Subcutaneous abdominal adipose tissue (tissue), 5 donors: Measurements from ENCODE around the gene KCNN4.

Source experiments
- H3K27ac ChIP-seq: one replicate; pipeline ENCODE4 v1.7.0; 2013; ENCODE audit warnings: low read depth, mild to moderate bottlenecking, inconsistent platforms, low read length, moderate library complexity
- H3K27me3 ChIP-seq, 5 donors: one replicate each; pipeline ENCODE4 v1.7.0; 2013; ENCODE audit warnings: low read length in 5 of 5, inconsistent platforms in 1 of 5; ENCODE audit not compliant: control insufficient read depth in 5 of 5, insufficient read depth in 4 of 5
- H3K36me3 ChIP-seq, 5 donors: one replicate each; pipeline ENCODE4 v1.7.0; 2013; ENCODE audit warnings: low read length in 5 of 5; ENCODE audit not compliant: control insufficient read depth in 5 of 5, insufficient read depth in 5 of 5
- H3K4me1 ChIP-seq, 5 donors: one replicate each; pipeline ENCODE4 v1.7.0; 2013; ENCODE audit warnings: low read length in 5 of 5, mild to moderate bottlenecking in 3 of 5, moderate library complexity in 1 of 5; ENCODE audit not compliant: control insufficient read depth in 5 of 5, insufficient read depth in 5 of 5
- H3K4me3 ChIP-seq, 5 donors: one replicate each; pipeline ENCODE4 v1.7.0; 2013; ENCODE audit warnings: low read length in 5 of 5, low read depth in 1 of 5
- H3K9ac ChIP-seq, 5 donors: one replicate each; pipeline ENCODE4 v1.7.0; 2013; ENCODE audit warnings: low read length in 5 of 5, mild to moderate bottlenecking in 4 of 5, moderate library complexity in 3 of 5
- H3K9me3 ChIP-seq, 5 donors: one replicate each; pipeline ENCODE4 v1.7.0; 2013; ENCODE audit warnings: low read length in 5 of 5; ENCODE audit not compliant: control insufficient read depth in 5 of 5
- donor health status: healthy.
- donor health status: healthy.
- donor health status: healthy.
- donor health status: healthy.
- donor health status: healthy.

Gene KCNN4

GRCh38 chr19:43743059-43743458 lies 37.7 kb downstream of the KCNN4 start:
- no peaks in the 10 kb centered on the region for H3K27me3 ChIP-seq
- H3K4me1 ChIP-seq: peaks cover 3 to 20% (median 7%) of the 10 kb centered on the region in 5 donors
- peaks cover 7 to 87% (median 72%) of the 10 kb centered on the region in 5 donors for H3K36me3 ChIP-seq
- H3K4me3 ChIP-seq: no peak overlapping the region
- no peaks in the 10 kb centered on the region for H3K9me3 ChIP-seq
- H3K27ac ChIP-seq: no peak overlapping the region
- peak overlapping the region in 1 of 5 donors; percentile 14 for H3K9ac ChIP-seq

- Histone ChIP-seq H3K4me1 (peaks cover 3 to 20% (median 7%) of the 10 kb centered on the region in 5 donors), H3K27me3 (no peaks in the 10 kb centered on the region), H3K27ac (no peak overlapping the region), H3K4me3 (no peak overlapping the region), H3K36me3 (peaks cover 6 to 86% (median 71%) of the 10 kb centered on the region in 5 donors), H3K9me3 (no peaks in the 10 kb centered on the region), H3K9ac (no peak overlapping the region)
These were observed 39.5 kb downstream of the KCNN4 start for GRCh38 chr19:43741075-43741825.

DNA sequence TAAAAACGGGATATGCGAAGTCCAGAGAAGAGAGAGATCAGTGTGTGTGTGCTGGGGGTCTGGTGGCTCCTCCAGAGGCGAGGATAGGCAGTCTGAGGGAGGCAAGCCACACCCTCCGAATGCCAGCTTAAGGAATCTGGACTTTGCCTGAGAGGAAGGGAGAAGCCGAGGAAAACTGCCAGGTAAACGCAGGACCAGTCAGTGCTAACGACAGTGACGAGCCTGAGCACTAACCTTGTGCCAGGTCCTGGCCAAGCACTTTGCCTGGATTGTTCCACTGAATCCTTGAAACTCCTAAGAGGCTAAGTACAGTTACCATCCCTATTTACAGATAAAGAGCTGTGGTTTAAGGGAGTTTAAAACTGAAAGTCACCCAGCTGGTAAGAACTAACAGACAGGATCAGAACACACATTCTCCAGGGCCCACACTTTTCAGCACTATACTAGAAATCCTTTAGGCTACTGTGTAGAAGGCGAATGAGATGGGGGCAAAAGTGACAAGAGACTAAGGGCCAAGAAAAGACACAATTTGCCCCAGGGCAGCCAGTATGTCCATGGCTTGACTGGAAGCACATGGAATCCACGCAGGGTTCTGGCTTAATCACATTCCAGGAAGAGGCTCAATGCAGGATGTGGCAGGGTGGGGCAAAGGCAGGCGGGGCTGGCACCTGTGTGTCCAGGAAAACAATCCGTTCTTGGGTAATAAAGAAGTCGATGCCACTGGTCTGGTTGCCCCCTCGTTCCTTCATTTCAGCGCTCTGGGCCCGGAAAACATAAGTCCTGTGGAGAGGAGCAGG lies 41.1 kb downstream of the KCNN4 start:
- Histone ChIP-seq H3K9ac (no peak overlapping the region), H3K27me3 (no peaks in the 10 kb centered on the region), H3K27ac (no peak overlapping the region), H3K9me3 (no peaks in the 10 kb centered on the region), H3K36me3 (peaks cover 4 to 88% (median 70%) of the 10 kb centered on the region in 5 donors), H3K4me1 (peaks cover 3 to 18% (median 6%) of the 10 kb centered on the region in 5 donors), H3K4me3 (no peak overlapping the region)

- H3K36me3 ChIP-seq: peaks cover 4 to 88% (median 68%) of the 10 kb centered on the region in 5 donors
- H3K9me3 ChIP-seq: no peaks in the 10 kb centered on the region
- peaks cover 3 to 10% (median 6%) of the 10 kb centered on the region in 5 donors for H3K4me1 ChIP-seq
- H3K9ac ChIP-seq: no peak overlapping the region
- H3K27ac ChIP-seq: no peak overlapping the region
- no peaks in the 10 kb centered on the region for H3K27me3 ChIP-seq
- no peak overlapping the region for H3K4me3 ChIP-seq
These were observed 42.0 kb downstream of the KCNN4 start for GRCh38 chr19:43738780-43739211.

DNA sequence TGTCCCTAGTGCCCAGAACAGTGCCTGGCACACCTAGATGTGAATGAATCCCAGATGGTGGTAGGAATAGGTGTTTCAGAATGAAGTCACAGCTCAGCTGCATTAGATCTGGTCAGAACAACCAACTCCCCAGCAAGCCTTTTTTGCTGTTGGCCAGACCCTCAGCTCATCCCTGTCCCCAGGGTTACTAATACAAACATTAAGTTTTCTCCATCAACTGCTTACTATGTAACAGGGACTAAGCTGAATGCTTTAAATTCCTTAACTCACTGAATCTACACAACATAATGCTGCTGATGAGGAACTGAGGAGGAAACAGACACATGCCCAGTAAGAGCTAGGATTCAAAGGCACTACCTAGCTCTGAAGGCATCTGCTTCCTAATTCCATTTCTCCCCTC lies 44.8 kb downstream of the KCNN4 start:
- Histone ChIP-seq H3K27me3 (no peaks in the 10 kb centered on the region), H3K36me3 (peaks cover 4 to 94% (median 83%) of the 10 kb centered on the region in 5 donors), H3K27ac (no peak overlapping the region), H3K4me1 (peaks cover 0 to 13% (median 12%) of the 10 kb centered on the region in 5 donors), H3K4me3 (no peak overlapping the region), H3K9me3 (no peaks in the 10 kb centered on the region), H3K9ac (no peak overlapping the region)

DNA sequence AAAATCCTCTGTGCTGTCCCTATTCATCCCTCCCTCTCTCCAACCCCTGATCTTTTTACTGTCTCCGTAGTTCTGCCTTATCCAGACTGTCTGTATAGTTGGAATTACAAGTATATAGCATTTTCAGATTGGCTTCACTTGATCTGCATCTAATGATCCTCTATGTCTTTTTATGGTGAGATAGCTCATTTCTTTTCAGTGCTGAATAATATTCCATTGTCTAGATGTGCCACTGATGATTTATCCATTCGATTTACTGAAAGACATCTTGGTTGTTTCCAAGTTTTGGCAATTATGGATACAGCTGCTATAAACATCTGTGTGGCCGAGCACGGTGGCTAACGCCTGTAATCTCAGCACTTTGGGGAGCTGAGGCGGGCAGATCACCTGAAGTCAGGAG lies 45.8 kb downstream of the KCNN4 start:
- Histone ChIP-seq H3K27ac (no peak overlapping the region), H3K9me3 (no peaks in the 10 kb centered on the region), H3K27me3 (no peaks in the 10 kb centered on the region), H3K9ac (no peak overlapping the region), H3K4me3 (no peak overlapping the region), H3K4me1 (peaks cover 0 to 13% (median 12%) of the 10 kb centered on the region in 5 donors), H3K36me3 (peaks cover 2 to 94% (median 81%) of the 10 kb centered on the region in 5 donors)

- H3K4me1 ChIP-seq: peaks cover 0 to 15% (median 12%) of the 10 kb centered on the region in 5 donors
- no peaks in the 10 kb centered on the region for H3K9me3 ChIP-seq
- no peak overlapping the region for H3K27ac ChIP-seq
- no peaks in the 10 kb centered on the region for H3K27me3 ChIP-seq
- H3K9ac ChIP-seq: peak overlapping the region in 1 of 5 donors; percentile 9
- peaks cover 0 to 87% (median 72%) of the 10 kb centered on the region in 5 donors for H3K36me3 ChIP-seq
- H3K4me3 ChIP-seq: no peak overlapping the region
These were observed 48.9 kb downstream of the KCNN4 start for GRCh38 chr19:43731846-43732245.

GRCh38 chr19:43731346-43731745 lies 49.4 kb downstream of the KCNN4 start:
- Histone ChIP-seq H3K4me3 (no peak overlapping the region), H3K36me3 (peaks cover 0 to 82% (median 67%) of the 10 kb centered on the region in 5 donors), H3K27me3 (no peaks in the 10 kb centered on the region), H3K27ac (no peak overlapping the region), H3K9me3 (no peaks in the 10 kb centered on the region), H3K4me1 (peaks cover 0 to 15% (median 12%) of the 10 kb centered on the region in 5 donors), H3K9ac (no peak overlapping the region)

- Histone ChIP-seq H3K36me3 (peaks cover 0 to 71% (median 60%) of the 10 kb centered on the region in 5 donors), H3K27ac (no peak overlapping the region)
These were observed 50.9 kb downstream of the KCNN4 start for GRCh38 chr19:43729919-43730318.

GRCh38 chr19:43727593-43727853 lies 53.2 kb downstream of the KCNN4 start:
- Histone ChIP-seq H3K27me3 (no peaks in the 10 kb centered on the region), H3K27ac (no peak overlapping the region), H3K4me3 (no peak overlapping the region), H3K9ac (no peak overlapping the region), H3K36me3 (peaks cover 0 to 48% (median 38%) of the 10 kb centered on the region in 5 donors), H3K4me1 (peaks cover 0 to 19% (median 15%) of the 10 kb centered on the region in 5 donors), H3K9me3 (no peaks in the 10 kb centered on the region)

More at GRCh38 chr19:43729919-43730318, 50.9 kb downstream of the KCNN4 start:
- H3K27me3 ChIP-seq: no peaks in the 10 kb centered on the region
- peaks cover 0 to 20% (median 15%) of the 10 kb centered on the region in 5 donors for H3K4me1 ChIP-seq
- no peaks in the 10 kb centered on the region for H3K9me3 ChIP-seq
- H3K9ac ChIP-seq: no peak overlapping the region
- H3K4me3 ChIP-seq: no peak overlapping the region
